Measurements from ENCODE around the gene MEI4. TPM values are rescaled to one million over a fixed set of nuclear protein-coding genes. Genes with fewer than 3 reads are reported as not detected.
A peak's percentile ranks its signal among the peaks of the same experiment; 100 is the strongest.

MEI4 gene
- total RNA-seq, 1 experiment from 2014 or later, result not detected

DNA sequence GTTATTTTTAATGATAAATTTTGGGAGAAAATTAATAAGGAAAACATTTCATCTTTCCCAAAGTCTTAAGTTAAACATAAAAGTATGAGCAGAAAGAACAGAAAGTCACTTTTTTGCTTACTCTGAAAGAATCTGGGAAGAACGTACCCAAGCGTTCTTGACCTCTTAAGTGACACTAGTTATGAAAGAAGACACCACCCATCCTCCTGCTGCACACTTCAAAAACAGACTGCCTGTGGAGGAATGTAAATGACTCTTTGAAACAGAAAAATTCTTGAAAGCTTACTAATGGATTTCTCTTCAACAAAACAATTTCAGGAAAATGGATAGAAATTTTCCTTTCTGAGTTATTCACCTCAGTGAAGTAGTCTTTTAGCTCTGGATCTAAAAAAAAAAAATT lies 227.7 kb downstream of the MEI4 start:
- ATAC-seq (peak; percentile 70), DNase-seq (ENCODE audit: low read depth, low spot score) (peak; percentile 10)
- ChIA-PET CTCF (no interaction called here), RAD21 (ENCODE audit: low non-redundant PET in 1 of 2, low total read pairs in 2 of 2, uncharacterized antibody in 2 of 2, unreplicated experiment in 2 of 2) (no interaction called here), POLR2A (no interaction called here)
- Histone ChIP-seq H3K9ac (ENCODE audit: low read length) (no peak overlapping the region), H3K36me3 (ENCODE audit: control insufficient read depth in 1 of 2, insufficient read depth in 2 of 2, low read length in 2 of 2) (no peaks in the 10 kb centered on the region), H3K9me2 (ENCODE audit: insufficient read depth) (no peaks in the 10 kb centered on the region), H3K79me2 (ENCODE audit: insufficient read depth, low read length) (no peaks in the 10 kb centered on the region), H3K27me3 (ENCODE audit: insufficient read depth, low read length) (no peaks in the 10 kb centered on the region), H3K4me3 (replicated peaks in 1 of 2; ENCODE audit: low read depth in 1 of 2, low read length in 2 of 2) (no peak overlapping the region), H2AFZ (ENCODE audit: low read depth, low read length, poor library complexity, severe bottlenecking) (peak overlapping the region; percentile 64), H4K20me1 (ENCODE audit: insufficient read depth) (no peaks in the 10 kb centered on the region), H3K27ac (ENCODE audit: low read depth, low read length) (no peak overlapping the region), H3K4me1 (ENCODE audit: control insufficient read depth in 1 of 2, insufficient read depth in 2 of 2, low read length in 2 of 2) (peaks cover 4 to 16% of the 10 kb centered on the region in 2 experiments; a peak in 2 of 4 replicates), H3K4me2 (ENCODE audit: low read length) (peak overlapping the region; percentile 59; the same call in 1 of the 2 replicates), H3K9me3 (ENCODE audit: control insufficient read depth in 1 of 2, insufficient read depth in 1 of 2, low read depth in 1 of 2, low read length in 2 of 2) (no peaks in the 10 kb centered on the region)
- intact Hi-C loops (cut with micrococcal nuclease), result no loop called here
- TF ChIP-seq CEBPB (IDR thresholded peaks at IDR 0.05; ENCODE audit: low read depth) (no peak), CBX3 (IDR thresholded peaks at IDR 0.05; ENCODE audit: low read depth) (no peak), RAD21 (IDR thresholded peaks at IDR 0.05; ENCODE audit: low read depth) (no peak), SIN3A (IDR thresholded peaks at IDR 0.05; ENCODE audit: low read depth) (no peak), TCF7L2 (IDR thresholded peaks at IDR 0.05; ENCODE audit: borderline replicate concordance, extremely low read depth, insufficient read depth, insufficient read length) (no peak), EGR1 (IDR thresholded peaks at IDR 0.05; ENCODE audit: low read depth) (no peak), EZH2phosphoT487 (IDR thresholded peaks at IDR 0.05; ENCODE audit: borderline replicate concordance) (no peak)
- TF ChIP-seq, protein P1, sequence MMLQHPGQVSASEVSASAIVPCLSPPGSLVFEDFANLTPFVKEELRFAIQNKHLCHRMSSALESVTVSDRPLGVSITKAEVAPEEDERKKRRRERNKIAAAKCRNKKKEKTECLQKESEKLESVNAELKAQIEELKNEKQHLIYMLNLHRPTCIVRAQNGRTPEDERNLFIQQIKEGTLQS (IDR thresholded peaks at IDR 0.05), result no peak
- no TSS peak for BruUV-seq (replicated peaks)

GRCh38 chr6:77883851-77884250 lies 231.0 kb downstream of the MEI4 start:
- Histone ChIP-seq H3K79me2 (ENCODE audit: insufficient read depth, low read length) (no peaks in the 10 kb centered on the region), H3K36me3 (ENCODE audit: control insufficient read depth in 1 of 2, insufficient read depth in 2 of 2, low read length in 2 of 2) (no peaks in the 10 kb centered on the region), H3K4me2 (ENCODE audit: low read length) (no peak overlapping the region), H3K4me1 (ENCODE audit: control insufficient read depth in 1 of 2, insufficient read depth in 2 of 2, low read length in 2 of 2) (peaks cover 4 to 16% of the 10 kb centered on the region in 2 experiments; a peak in 2 of 4 replicates), H3K4me3 (replicated peaks in 1 of 2; ENCODE audit: low read depth in 1 of 2, low read length in 2 of 2) (no peak overlapping the region), H3K9me2 (ENCODE audit: insufficient read depth) (no peaks in the 10 kb centered on the region), H3K9ac (ENCODE audit: low read length) (no peak overlapping the region), H3K27ac (ENCODE audit: low read depth, low read length) (no peak overlapping the region), H3K27me3 (ENCODE audit: insufficient read depth, low read length) (no peaks in the 10 kb centered on the region), H4K20me1 (ENCODE audit: insufficient read depth) (no peaks in the 10 kb centered on the region), H2AFZ (ENCODE audit: low read depth, low read length, poor library complexity, severe bottlenecking) (no peak overlapping the region), H3K9me3 (ENCODE audit: control insufficient read depth in 1 of 2, insufficient read depth in 1 of 2, low read depth in 1 of 2, low read length in 2 of 2) (no peaks in the 10 kb centered on the region)
- RAD21 ChIA-PET (ENCODE audit: low non-redundant PET in 1 of 2, low total read pairs in 2 of 2, uncharacterized antibody in 2 of 2, unreplicated experiment in 2 of 2), result no interaction called here
- CTCF ChIA-PET, result no interaction called here
- intact Hi-C loops (cut with micrococcal nuclease), result no loop called here
- DNase-seq (ENCODE audit: low read depth, low spot score) (no peak), ATAC-seq (no peak)
- no TSS peak for BruUV-seq (replicated peaks)
- POLR2A ChIA-PET, result no interaction called here
- TF ChIP-seq EGR1 (IDR thresholded peaks at IDR 0.05; ENCODE audit: low read depth) (no peak), ZNF274 (IDR thresholded peaks at IDR 0.05; ENCODE audit: low read depth, low read length) (no peak), EZH2phosphoT487 (IDR thresholded peaks at IDR 0.05; ENCODE audit: borderline replicate concordance) (no peak), CBX3 (IDR thresholded peaks at IDR 0.05; ENCODE audit: low read depth) (no peak), ZFX (IDR thresholded peaks at IDR 0.05) (no peak), POLR2AphosphoS5 (IDR thresholded peaks at IDR 0.05; ENCODE audit: low read depth, low read length) (no peak), RAD21 (IDR thresholded peaks at IDR 0.05; ENCODE audit: low read depth) (no peak), SP1 (IDR thresholded peaks at IDR 0.05; ENCODE audit: low read depth) (no peak), SRF (IDR thresholded peaks at IDR 0.05; ENCODE audit: low read depth) (no peak), ELF1 (IDR thresholded peaks at IDR 0.05; ENCODE audit: borderline replicate concordance, low read depth) (no peak), CEBPB (IDR thresholded peaks at IDR 0.05; ENCODE audit: low read depth) (no peak), SIN3A (IDR thresholded peaks at IDR 0.05; ENCODE audit: low read depth) (no peak), JUND (IDR thresholded peaks at IDR 0.05) (no peak)
- TF ChIP-seq, protein P2, sequence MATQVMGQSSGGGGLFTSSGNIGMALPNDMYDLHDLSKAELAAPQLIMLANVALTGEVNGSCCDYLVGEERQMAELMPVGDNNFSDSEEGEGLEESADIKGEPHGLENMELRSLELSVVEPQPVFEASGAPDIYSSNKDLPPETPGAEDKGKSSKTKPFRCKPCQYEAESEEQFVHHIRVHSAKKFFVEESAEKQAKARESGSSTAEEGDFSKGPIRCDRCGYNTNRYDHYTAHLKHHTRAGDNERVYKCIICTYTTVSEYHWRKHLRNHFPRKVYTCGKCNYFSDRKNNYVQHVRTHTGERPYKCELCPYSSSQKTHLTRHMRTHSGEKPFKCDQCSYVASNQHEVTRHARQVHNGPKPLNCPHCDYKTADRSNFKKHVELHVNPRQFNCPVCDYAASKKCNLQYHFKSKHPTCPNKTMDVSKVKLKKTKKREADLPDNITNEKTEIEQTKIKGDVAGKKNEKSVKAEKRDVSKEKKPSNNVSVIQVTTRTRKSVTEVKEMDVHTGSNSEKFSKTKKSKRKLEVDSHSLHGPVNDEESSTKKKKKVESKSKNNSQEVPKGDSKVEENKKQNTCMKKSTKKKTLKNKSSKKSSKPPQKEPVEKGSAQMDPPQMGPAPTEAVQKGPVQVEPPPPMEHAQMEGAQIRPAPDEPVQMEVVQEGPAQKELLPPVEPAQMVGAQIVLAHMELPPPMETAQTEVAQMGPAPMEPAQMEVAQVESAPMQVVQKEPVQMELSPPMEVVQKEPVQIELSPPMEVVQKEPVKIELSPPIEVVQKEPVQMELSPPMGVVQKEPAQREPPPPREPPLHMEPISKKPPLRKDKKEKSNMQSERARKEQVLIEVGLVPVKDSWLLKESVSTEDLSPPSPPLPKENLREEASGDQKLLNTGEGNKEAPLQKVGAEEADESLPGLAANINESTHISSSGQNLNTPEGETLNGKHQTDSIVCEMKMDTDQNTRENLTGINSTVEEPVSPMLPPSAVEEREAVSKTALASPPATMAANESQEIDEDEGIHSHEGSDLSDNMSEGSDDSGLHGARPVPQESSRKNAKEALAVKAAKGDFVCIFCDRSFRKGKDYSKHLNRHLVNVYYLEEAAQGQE (IDR thresholded peaks at IDR 0.05; ENCODE audit: low read depth), result no peak

All from HCT116 (cell line).